Stimulated activated CD4-positive, alpha-beta T cell treated with anti-CD3 and anti-CD28 coated beads, Interleukin-1b, Interleukin-23, amount 100 ng/mL, for 1 hour (primary cell): Measurements from ENCODE around the gene ERN2.
"Not testable (repeated sequence)": the region's sequence is repeated elsewhere in the genome, so short reads cannot be mapped to it uniquely, and the experiment has no call there.

Experiments
- DNase-seq, 2 donors: peaks; one replicate each; pipeline ENCODE4 v3.0.0-alpha.2; 2020; ENCODE audit warnings: low read depth in 2 of 2

The ERN2 gene

DNA sequence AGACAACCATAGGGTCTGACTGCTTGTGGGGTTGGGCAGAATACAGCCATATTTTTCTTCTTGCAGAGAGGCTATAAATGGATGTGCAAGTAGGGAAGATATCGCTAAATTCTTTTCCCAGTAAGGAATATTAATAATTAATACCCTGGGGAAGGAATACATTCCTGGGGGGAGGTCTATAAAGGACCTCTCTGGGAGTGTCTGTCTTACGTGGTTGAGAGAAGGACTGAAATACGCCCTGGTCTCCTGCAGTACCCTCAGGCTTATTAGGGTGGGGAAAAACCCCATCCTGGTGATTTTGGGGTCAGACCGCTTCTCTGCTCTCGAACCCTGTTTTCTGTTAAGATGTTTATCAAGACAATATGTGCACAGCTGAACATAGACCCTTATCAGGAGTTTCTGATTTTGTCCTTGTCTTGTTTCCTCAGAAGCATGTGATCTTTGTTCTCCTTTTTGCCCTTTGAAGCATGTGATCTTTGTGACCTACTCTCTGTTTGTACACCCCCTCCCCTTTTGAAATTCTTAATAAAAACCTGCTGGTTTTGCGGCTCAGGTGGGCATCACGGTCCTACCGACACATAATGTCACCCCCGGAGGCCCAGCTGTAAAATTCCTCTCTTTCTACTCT lies 9.7 kb upstream of the ERN2 start:
- DNase-seq: not testable (repeated sequence)

DNA sequence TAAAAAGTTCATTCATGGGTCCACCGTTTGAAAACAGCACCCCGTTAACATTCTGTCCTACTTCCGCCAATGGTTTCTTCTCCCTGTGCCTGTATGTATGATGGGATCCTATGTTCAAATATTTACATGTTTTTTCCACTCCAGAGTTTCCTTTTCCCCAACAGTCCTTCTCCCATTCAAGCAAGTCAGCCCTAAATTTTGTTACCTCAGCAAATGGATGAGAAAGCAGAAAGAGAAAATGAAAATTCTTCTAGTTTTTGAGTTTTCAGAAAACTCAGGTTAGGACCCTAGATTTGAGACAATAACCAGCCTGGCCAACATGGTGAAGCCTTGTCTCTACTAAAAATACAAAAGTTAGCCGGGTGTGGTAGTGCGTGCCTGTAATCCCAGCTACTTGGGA lies 3.5 kb upstream of the ERN2 start:
- no peak for DNase-seq

GRCh38 chr16:23711785-23712184 lies 1.2 kb downstream of the ERN2 start:
- DNase-seq: no peak

DNA sequence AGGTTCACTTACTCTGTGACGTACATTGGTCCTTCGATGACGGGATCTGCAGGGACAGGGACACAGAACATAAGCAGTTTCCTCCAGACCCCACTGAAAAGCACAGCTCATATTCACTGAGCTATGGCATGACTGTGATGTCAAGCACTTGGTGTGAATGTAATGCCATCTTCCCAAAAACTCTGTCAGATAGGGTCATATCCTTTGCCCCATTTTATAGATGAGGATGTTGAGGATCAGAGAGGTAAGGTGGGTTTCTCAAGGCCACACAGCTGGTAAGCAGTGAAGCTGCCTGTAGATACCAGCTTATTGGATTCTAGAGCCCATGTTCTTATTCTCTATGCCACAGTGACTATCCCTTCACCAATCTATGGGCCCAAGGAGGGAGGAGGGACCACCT lies 2.5 kb downstream of the ERN2 start:
- no peak for DNase-seq

DNA sequence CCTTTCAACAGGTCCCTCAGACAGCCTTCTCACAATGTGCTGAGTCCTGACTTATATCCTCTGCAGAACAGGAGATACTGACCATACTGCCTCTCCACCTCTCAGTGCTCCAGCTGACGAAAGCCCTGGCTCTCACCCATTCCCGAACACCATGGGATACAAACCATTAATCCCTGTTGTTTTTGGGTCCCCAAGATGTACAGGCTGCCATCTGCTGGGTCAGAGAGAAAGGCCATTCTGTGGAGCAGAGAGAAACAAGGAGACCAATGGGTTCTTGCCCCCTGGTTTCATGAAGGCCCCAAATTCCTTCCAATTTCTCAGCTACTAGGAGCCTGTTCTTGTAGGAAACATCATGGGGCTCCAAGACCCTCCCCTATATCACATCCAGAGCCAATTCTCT lies 3.0 kb downstream of the ERN2 start:
- DNase-seq: no peak

GRCh38 chr16:23709536-23709935 lies 3.5 kb downstream of the ERN2 start:
- no peak for DNase-seq

GRCh38 chr16:23706439-23706838 lies 6.6 kb downstream of the ERN2 start:
- no peak for DNase-seq

DNA sequence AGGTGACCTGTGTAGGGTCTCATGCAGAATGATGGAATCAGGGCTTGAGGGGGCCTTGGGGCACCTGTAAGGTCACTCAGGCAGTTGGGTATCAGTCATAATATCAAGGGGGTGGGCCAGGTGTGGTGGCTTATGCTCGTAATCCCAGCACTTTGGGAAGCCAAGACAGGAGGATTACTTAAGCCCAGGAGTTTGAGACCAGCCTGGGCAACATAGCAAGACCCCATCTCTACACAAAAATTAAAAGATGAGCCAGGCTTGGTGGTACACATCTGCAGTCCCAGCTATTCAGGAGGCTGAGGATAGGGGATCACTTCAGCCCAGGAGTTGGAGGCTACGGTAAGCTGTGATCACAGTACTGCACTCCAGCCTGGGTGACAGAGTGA lies 7.5 kb downstream of the ERN2 start:
- no peak for DNase-seq

GRCh38 chr16:23704772-23705516 lies 8.1 kb downstream of the ERN2 start:
- no peak for DNase-seq

GRCh38 chr16:23702951-23703350 lies 10.1 kb downstream of the ERN2 start:
- no peak for DNase-seq

DNA sequence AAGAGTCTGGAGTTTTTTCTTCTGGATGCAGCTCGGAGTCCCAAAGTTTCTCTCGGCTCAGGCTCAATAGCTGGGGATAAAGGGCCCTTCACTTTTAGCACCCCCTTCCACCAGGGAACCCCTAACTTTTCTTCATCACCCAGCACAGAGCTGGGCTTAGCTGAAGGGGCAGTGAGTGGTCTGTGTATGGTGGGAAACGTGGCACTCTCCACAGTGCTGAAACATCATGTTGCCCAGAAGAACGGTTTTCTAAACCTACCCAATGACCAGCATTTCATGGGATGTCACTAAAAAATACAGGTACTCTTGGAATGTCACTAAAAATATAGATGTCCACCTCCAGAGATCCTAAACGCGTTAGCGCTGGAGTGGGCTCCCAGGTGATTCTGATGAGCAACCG lies 12.0 kb downstream of the ERN2 start:
- DNase-seq: no peak

DNA sequence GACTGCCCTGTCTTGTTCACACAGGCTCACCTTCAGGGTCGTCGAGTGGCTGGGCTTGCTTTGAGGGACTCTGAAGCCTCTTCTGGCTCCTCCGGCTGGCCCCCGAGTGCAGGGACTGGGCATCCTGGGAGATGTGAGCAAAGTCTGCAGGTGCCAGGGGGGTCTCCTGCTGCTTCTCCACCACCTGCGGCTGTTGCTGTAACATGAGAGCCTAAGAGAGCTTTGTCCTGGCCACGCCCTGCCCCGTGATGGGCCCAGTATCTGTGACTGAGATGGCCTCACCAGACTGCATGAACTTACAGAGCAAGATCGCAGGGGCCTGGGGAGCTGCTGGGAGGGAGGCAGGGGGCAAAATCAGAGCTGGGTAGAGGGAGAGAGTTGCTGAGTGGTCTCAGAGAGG lies 12.5 kb downstream of the ERN2 start:
- no peak for DNase-seq

GRCh38 chr16:23700093-23700492 lies 12.9 kb downstream of the ERN2 start:
- DNase-seq: no peak

GRCh38 chr16:23699100-23699499 lies 13.9 kb downstream of the ERN2 start:
- DNase-seq: no peak

DNA sequence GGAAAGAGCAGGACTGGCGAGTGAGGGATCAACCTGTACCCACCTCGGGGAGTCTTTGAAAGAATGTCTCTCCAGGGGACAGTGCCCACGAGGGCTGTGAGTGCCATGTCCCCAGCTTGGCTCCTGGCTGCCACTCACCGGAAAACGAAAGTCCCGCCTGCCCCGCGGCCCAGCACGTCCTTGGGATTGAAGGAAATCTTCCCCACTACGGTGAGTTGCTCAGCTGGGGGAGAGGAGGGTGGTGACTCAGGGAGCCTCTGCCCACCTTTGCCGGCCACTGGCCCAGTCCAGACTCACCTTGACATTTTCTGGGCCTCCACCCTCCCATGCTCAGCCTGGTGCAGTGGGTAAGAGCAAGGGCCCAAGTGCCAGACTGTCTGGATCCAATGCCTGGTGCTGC lies 17.3 kb downstream of the ERN2 start:
- DNase-seq: no peak

GRCh38 chr16:23694644-23695373 lies 18.2 kb downstream of the ERN2 start:
- no peak for DNase-seq

DNA sequence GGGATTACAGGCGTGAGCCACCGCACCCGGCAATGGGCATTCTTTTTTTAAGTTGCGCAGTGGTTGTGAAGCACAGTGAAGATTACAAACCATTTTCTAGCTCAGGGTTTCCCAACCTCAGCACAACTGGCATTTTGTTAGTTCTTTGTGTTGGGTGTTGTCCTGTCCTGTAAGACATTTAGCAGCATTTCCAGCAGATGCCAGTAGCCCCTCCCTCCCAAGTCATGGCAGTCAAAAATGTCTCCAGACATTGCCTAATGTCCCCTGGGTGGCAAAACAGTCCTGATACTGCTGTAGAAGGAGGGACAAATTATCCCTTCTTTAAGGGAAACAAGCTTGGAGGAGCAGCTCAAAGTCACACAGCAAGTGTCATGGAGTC lies 18.8 kb downstream of the ERN2 start:
- no peak for DNase-seq

DNA sequence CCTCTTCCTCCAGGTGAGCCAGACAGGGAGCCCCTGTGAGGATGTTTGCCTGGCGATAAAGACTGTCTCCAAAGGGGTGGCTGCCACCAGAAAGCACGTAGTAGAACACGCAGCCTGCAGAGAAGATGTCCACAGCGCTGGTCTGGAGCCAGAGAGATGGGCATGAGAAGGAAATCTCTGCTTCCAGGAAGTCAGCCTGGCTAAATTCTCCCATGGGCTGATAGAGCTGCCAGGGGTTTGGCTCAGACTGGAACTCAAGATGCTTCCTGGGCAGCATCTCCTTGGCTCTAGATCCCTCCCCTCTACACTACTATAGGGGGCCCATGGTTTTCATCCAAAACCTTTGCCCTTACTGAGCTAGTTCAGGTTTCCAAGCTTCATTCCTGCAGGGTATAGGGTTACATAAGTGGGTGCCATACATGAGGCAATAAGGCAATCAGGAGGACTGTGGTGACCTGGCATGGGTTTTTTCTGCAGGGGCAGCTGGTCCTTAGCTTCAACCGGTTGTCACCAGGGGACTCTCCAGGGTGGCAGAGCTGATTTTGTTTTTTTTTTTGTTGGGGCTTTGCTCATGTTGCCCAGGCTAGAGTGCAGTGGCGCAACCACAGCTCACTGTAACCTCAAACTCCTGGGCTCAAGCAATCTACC lies 20.7 kb downstream of the ERN2 start:
- DNase-seq: no peak

GRCh38 chr16:23691483-23692189 lies 21.4 kb downstream of the ERN2 start:
- no peak for DNase-seq

GRCh38 chr16:23690771-23691482 lies 22.1 kb downstream of the ERN2 start:
- DNase-seq: no peak

DNA sequence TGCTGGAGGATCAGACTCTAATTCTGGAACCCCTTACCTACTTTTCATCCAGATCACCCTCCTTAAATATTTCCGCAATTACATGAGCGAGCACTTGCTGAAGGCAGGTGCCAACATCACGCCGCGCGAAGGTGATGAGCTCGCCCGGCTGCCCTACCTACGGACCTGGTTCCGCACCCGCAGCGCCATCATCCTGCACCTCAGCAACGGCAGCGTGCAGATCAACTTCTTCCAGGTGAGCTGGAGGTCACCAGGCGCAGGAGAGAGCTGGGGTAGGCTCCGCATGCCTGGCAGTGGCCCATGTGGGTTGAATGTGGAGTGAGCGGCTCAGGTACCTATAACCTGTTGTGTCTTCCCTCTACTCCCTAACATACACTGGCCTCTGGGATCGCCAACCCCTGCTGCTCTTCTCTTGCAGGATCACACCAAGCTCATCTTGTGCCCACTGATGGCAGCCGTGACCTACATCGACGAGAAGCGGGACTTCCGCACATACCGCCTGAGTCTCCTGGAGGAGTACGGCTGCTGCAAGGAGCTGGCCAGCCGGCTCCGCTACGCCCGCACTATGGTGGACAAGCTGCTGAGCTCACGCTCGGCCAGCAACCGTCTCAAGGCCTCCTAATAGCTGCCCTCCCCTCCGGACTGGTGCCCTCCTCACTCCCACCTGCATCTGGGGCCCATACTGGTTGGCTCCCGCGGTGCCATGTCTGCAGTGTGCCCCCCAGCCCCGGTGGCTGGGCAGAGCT lies 23.4 kb downstream of the ERN2 start:
- no peak for DNase-seq
